Osteocyte (in vitro differentiated cells): ENCODE measurements around the gene CLPTM1L. TPM values are rescaled to one million over a fixed set of nuclear protein-coding genes. Genes with fewer than 3 reads are reported as not detected.

ENCODE experiments used
- DNase-seq: peaks from one replicate; pipeline ENCODE4 v3.0.0; 2021; ENCODE audit warnings: mixed read lengths; ENCODE audit not compliant: unreplicated experiment; ENCODE audit errors: extremely low spot score
- H3K27ac Mint-ChIP-seq: one replicate; pipeline ENCODE4 v1.8.0; 2021; ENCODE audit warnings: mild to moderate bottlenecking, mixed read lengths; ENCODE audit not compliant: unreplicated experiment
- H3K27me3 Mint-ChIP-seq: one replicate; pipeline ENCODE4 v1.8.0; 2021; ENCODE audit warnings: mixed read lengths; ENCODE audit not compliant: unreplicated experiment
- H3K36me3 Mint-ChIP-seq: one replicate; pipeline ENCODE4 v1.8.0; 2021; ENCODE audit warnings: mixed read lengths; ENCODE audit not compliant: unreplicated experiment
- H3K4me1 Mint-ChIP-seq: one replicate; pipeline ENCODE4 v1.8.0; 2021; ENCODE audit warnings: mixed read lengths; ENCODE audit not compliant: unreplicated experiment
- H3K4me3 Mint-ChIP-seq: one replicate; pipeline ENCODE4 v1.8.0; 2021; ENCODE audit warnings: mild to moderate bottlenecking, moderate library complexity, mixed read lengths; ENCODE audit not compliant: unreplicated experiment
- H3K9me3 Mint-ChIP-seq: one replicate; pipeline ENCODE4 v1.8.0; 2021; ENCODE audit warnings: mixed read lengths; ENCODE audit not compliant: unreplicated experiment
- long read RNA-seq: library from polyadenylated mRNA; unstranded; transcript quantifications from one replicate; pipeline ENCODE4 v2.0.0, GENCODE V29; 2021
- total RNA-seq: library from RNA; stranded (reverse); gene quantifications from 2 replicates; pipeline ENCODE4 v1.2.1, GENCODE V29; 2021
- TF ChIP-seq, protein P1 (sequence below): fragments of 200-600 bp; sonication (generic); IDR thresholded peaks from 2 replicates; pipeline ENCODE4 v1.5.0; 2021; ENCODE audit warnings: antibody characterized with exemption, mild to moderate bottlenecking, moderate library complexity

Gene CLPTM1L, protein sequence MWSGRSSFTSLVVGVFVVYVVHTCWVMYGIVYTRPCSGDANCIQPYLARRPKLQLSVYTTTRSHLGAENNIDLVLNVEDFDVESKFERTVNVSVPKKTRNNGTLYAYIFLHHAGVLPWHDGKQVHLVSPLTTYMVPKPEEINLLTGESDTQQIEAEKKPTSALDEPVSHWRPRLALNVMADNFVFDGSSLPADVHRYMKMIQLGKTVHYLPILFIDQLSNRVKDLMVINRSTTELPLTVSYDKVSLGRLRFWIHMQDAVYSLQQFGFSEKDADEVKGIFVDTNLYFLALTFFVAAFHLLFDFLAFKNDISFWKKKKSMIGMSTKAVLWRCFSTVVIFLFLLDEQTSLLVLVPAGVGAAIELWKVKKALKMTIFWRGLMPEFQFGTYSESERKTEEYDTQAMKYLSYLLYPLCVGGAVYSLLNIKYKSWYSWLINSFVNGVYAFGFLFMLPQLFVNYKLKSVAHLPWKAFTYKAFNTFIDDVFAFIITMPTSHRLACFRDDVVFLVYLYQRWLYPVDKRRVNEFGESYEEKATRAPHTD
- 88.0 and 93.1 TPM in 2 replicates for total RNA-seq
- long read RNA-seq, transcript CLPTM1L-201 (17 exons, 2,500 nt): major isoform, 11 of 36 reads
- long read RNA-seq, partial matches to known transcripts: 20 of 36 reads
- long read RNA-seq, other reads (novel, unspliced or antisense): 5 of 36 reads

- Mint-ChIP-seq H3K4me1 (peaks cover 20% of the 10 kb centered on the region), H3K27me3 (no peaks in the 10 kb centered on the region), H3K4me3 (peak within 1 kb of the TSS; percentile 78), H3K9me3 (no peaks in the 10 kb centered on the region), H3K36me3 (peaks cover 12% of the 10 kb centered on the region), H3K27ac (peak within 1 kb of the TSS; percentile 66)
- peak; percentile 96 for DNase-seq
- TF ChIP-seq, protein P1, sequence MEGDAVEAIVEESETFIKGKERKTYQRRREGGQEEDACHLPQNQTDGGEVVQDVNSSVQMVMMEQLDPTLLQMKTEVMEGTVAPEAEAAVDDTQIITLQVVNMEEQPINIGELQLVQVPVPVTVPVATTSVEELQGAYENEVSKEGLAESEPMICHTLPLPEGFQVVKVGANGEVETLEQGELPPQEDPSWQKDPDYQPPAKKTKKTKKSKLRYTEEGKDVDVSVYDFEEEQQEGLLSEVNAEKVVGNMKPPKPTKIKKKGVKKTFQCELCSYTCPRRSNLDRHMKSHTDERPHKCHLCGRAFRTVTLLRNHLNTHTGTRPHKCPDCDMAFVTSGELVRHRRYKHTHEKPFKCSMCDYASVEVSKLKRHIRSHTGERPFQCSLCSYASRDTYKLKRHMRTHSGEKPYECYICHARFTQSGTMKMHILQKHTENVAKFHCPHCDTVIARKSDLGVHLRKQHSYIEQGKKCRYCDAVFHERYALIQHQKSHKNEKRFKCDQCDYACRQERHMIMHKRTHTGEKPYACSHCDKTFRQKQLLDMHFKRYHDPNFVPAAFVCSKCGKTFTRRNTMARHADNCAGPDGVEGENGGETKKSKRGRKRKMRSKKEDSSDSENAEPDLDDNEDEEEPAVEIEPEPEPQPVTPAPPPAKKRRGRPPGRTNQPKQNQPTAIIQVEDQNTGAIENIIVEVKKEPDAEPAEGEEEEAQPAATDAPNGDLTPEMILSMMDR: no peak
These were observed at the start of gene CLPTM1L for GRCh38 chr5:1344975-1345838. Gene CLPTM1L, minus strand, starts transcription at chr5:1345099. Its CDS starts 258 bp downstream, at chr5:1344841.

DNA sequence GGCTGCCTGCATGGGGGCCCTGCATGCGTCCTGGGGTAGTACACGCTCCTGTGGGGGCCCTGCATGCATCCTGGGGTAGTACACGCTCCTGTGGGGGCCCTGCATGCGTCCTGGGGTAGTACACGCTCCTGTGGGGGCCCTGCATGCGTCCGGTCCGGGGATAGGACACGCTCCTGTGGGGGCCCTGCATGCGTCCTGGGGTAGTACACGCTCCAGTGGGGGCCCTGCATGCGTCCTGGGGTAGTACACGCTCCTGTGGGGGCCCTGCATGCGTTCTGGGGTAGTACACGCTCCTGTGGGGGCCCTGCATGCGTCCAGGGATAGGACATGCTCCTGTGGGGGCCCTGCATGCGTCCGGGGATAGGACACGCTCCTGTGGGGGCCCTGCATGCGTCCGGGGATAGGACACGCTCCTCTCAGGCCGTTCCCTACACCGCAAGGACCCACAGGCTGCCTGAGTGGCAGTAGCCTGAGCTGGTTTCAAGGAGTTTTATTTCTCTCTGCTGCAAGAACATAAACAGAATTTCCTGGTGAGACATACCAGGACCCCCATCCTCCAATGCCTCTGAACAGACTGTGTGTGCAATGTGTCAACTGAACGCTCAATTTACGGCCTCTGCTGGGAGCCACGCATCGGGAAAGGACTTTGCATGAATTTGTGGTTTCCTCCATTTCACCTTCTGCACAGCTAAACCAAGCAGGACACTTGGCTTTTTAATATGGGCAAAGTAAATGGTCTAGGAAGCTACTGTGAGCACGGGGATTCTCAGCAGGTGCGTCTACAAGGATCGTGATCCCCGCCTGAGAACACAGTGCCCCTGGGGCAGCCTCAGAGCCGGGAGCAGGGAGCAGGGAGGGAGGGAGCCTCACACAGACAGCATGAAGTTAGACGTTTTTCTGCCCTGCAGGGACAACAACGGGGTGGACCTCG is 48.9 kb upstream of the CLPTM1L start:
- H3K36me3 Mint-ChIP-seq: no peaks in the 10 kb centered on the region
- peaks cover 5% of the 10 kb centered on the region for H3K9me3 Mint-ChIP-seq
- no peak overlapping the region for H3K4me3 Mint-ChIP-seq
- H3K27ac Mint-ChIP-seq: no peak overlapping the region
- no peaks in the 10 kb centered on the region for H3K4me1 Mint-ChIP-seq
- no peak for DNase-seq
- H3K27me3 Mint-ChIP-seq: peaks cover 23% of the 10 kb centered on the region
- TF ChIP-seq, protein P1: no peak

DNA sequence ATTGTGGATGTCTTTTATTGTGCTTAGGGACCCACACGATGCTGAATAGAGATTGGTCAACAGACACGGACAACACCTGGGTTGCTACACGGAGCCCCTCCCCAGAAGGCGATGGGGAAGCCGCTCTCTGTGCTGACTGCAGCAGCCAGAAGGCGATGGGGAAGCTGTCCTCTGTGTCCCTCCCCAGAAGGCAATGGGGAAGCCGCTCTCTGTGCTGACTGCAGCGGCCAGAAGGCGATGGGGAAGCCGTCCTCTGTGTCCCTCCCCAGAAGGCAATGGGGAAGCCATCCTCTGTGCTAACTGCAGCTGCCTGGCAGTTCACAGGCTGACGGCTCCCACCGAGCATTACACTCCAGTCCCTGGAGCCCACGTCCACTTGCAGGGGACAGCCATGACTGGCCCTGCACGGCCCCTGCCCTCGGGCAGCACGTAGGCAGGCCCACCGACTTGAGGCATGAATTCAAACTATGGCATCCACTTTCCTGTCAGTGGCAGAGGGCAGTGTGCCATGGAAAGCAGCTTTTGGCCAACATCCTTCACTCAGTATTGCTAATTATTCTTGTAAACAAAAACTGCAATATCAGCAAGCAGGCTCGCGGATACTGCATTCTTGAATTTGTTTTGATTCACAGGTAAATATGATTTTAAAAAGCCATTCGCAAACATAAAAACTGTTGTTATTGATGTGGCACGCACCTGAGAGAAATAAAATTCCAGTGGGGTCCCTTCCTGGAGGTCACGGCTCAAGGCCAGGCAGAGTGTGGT is 48.1 kb upstream of the CLPTM1L start:
- Mint-ChIP-seq H3K9me3 (no peaks in the 10 kb centered on the region), H3K27ac (no peak overlapping the region), H3K4me1 (no peaks in the 10 kb centered on the region), H3K27me3 (peaks cover 24% of the 10 kb centered on the region), H3K4me3 (no peak overlapping the region), H3K36me3 (no peaks in the 10 kb centered on the region)
- no peak for DNase-seq
- TF ChIP-seq, protein P1: no peak

- Mint-ChIP-seq H3K4me1 (no peaks in the 10 kb centered on the region), H3K9me3 (no peaks in the 10 kb centered on the region), H3K4me3 (no peak overlapping the region), H3K27ac (no peak overlapping the region), H3K27me3 (peaks cover 27% of the 10 kb centered on the region), H3K36me3 (no peaks in the 10 kb centered on the region)
- TF ChIP-seq, protein P1: no peak
- no peak for DNase-seq
These were observed 47.4 kb upstream of the CLPTM1L start for GRCh38 chr5:1392261-1392660.
